Stomach (tissue), 4 donors: ENCODE measurements around the gene SC5D.

Source experiments
- CTCF ChIP-seq, 7 experiments: fragments of 450-650 bp in 4 of 7; fragments of 200-600 bp in 3 of 7; sonication (generic) in 3 of 7; IDR thresholded peaks; one replicate each; pipeline ENCODE4 v1.5.1; 2016 to 2019; ENCODE audit warnings: antibody characterized with exemption in 7 of 7, control low read depth in 2 of 7, mild to moderate bottlenecking in 1 of 7
- EP300 ChIP-seq: sonication (generic); formaldehyde crosslinking; IDR thresholded peaks from one replicate; pipeline ENCODE4 v1.6.1; 2017; ENCODE audit warnings: antibody characterized with exemption
- POLR2A ChIP-seq, 4 donors: fragments of 450-650 bp; IDR thresholded peaks; one replicate each; pipeline ENCODE4 v1.6.1; 2016; ENCODE audit warnings: antibody characterized with exemption in 4 of 4, control low read depth in 2 of 4, mild to moderate bottlenecking in 1 of 4, moderate library complexity in 1 of 4

- TF ChIP-seq POLR2A (IDR thresholded peaks at IDR 0.05) = no peak
- TF ChIP-seq CTCF (IDR thresholded peaks at IDR 0.05) = no peak
- no peak for TF ChIP-seq EP300
These were observed 36.6 kb downstream of the SC5D start for GRCh38 chr11:121328967-121329679.
